Measurements from ENCODE around the gene SERP2. TPM values are rescaled to one million over a fixed set of nuclear protein-coding genes. Genes with fewer than 3 reads are reported as not detected.

The SERP2 gene
- total RNA-seq, 4 donors from 2014 or later = 3.6 to 5.7 (median 4.7) TPM; not detected in 1

- no peaks in the 10 kb centered on the region for H3K27me3 ChIP-seq
- 80 to 85% methylated on average over 3 of the region's 3 CpGs for WGBS, 2 donors
- TF ChIP-seq, protein P1, sequence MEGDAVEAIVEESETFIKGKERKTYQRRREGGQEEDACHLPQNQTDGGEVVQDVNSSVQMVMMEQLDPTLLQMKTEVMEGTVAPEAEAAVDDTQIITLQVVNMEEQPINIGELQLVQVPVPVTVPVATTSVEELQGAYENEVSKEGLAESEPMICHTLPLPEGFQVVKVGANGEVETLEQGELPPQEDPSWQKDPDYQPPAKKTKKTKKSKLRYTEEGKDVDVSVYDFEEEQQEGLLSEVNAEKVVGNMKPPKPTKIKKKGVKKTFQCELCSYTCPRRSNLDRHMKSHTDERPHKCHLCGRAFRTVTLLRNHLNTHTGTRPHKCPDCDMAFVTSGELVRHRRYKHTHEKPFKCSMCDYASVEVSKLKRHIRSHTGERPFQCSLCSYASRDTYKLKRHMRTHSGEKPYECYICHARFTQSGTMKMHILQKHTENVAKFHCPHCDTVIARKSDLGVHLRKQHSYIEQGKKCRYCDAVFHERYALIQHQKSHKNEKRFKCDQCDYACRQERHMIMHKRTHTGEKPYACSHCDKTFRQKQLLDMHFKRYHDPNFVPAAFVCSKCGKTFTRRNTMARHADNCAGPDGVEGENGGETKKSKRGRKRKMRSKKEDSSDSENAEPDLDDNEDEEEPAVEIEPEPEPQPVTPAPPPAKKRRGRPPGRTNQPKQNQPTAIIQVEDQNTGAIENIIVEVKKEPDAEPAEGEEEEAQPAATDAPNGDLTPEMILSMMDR (IDR thresholded peaks at IDR 0.05) = no peak
- no peak for TF ChIP-seq POLR2A (IDR thresholded peaks at IDR 0.05)
- DNase-seq = no peak
- no peaks in the 10 kb centered on the region for H3K9me3 ChIP-seq
- H3K4me1 ChIP-seq = peaks cover 5 to 14% of the 10 kb centered on the region in 2 donors
- intact Hi-C loops (cut with DNase I) = no loop called here
- no peak overlapping the region for H3K27ac ChIP-seq
- H3K36me3 ChIP-seq = no peaks in the 10 kb centered on the region
- H3K4me3 ChIP-seq (replicated peaks in 1 of 3) = no peak overlapping the region
Measured at GRCh38 chr13:44354884-44355283, 18.7 kb upstream of the SERP2 start.

- Histone ChIP-seq H3K4me1 (peaks cover 1 to 11% of the 10 kb centered on the region in 2 donors), H3K36me3 (no peaks in the 10 kb centered on the region), H3K27ac (no peak overlapping the region), H3K4me3 (replicated peaks in 1 of 3) (no peak overlapping the region), H3K27me3 (no peaks in the 10 kb centered on the region), H3K9me3 (no peaks in the 10 kb centered on the region)
- WGBS, 2 donors = 77 to 82% methylated on average over 3 of the region's 3 CpGs
- intact Hi-C loops (cut with DNase I) = no loop called here
- no peak for TF ChIP-seq POLR2A (IDR thresholded peaks at IDR 0.05)
- TF ChIP-seq, protein P1 (IDR thresholded peaks at IDR 0.05) = no peak
- no peak for DNase-seq
Measured at GRCh38 chr13:44355621-44356020, 18.0 kb upstream of the SERP2 start.

- DNase-seq = no peak
- TF ChIP-seq POLR2A (IDR thresholded peaks at IDR 0.05) = no peak
- TF ChIP-seq, protein P1 (IDR thresholded peaks at IDR 0.05) = no peak
- Histone ChIP-seq H3K4me1 (no peaks in the 10 kb centered on the region), H3K27me3 (no peaks in the 10 kb centered on the region), H3K27ac (no peak overlapping the region), H3K4me3 (replicated peaks in 1 of 3) (no peak overlapping the region), H3K36me3 (no peaks in the 10 kb centered on the region), H3K9me3 (no peaks in the 10 kb centered on the region)
- 89 to 93% methylated on average over 1 of the region's 1 CpG for WGBS, 2 donors
- intact Hi-C loops (cut with DNase I) = no loop called here
Measured at GRCh38 chr13:44359983-44360375, 13.6 kb upstream of the SERP2 start.

DNA sequence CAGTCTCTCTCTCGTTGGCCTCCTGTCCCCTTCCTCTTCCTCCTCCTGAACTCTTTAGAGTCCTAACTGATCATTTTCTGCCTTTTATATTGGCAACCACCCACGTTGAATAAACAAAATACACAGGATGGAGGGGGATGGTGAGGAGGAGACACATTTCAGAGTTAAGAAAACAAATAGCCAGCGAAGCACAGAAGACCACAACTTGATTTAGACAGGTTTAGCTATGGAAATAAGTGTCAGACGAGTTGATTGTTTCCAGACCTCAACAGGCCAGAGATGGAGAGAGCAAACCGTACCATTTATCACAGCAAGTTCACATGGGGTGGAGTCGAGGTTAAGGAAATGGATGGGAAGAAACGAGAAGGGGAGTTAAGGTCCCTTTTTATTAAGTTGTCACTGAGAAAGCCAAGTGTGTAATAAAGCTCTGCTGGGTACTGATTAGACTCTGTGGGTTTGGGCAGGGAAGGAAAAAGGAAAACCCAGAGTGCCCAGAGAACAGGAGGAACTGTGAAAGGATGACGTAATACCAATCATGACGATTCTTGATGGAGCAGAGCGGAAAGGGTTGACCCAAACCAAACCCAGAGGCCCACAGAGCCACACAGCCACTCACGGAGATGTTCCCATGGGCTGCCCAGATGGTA is 11.1 kb upstream of the SERP2 start:
- DNase-seq = no peak
- H3K4me1 ChIP-seq = no peaks in the 10 kb centered on the region
- TF ChIP-seq, protein P1 (IDR thresholded peaks at IDR 0.05) = no peak
- TF ChIP-seq POLR2A (IDR thresholded peaks at IDR 0.05) = no peak
- WGBS, 2 donors = 73% methylated on average over 11 of the region's 11 CpGs
- no peaks in the 10 kb centered on the region for H3K27me3 ChIP-seq
- H3K27ac ChIP-seq = no peak overlapping the region
- intact Hi-C loops (cut with DNase I) = no loop called here
- H3K9me3 ChIP-seq = no peaks in the 10 kb centered on the region
- H3K36me3 ChIP-seq = no peaks in the 10 kb centered on the region
- no peak overlapping the region for H3K4me3 ChIP-seq (replicated peaks in 1 of 3)

DNA sequence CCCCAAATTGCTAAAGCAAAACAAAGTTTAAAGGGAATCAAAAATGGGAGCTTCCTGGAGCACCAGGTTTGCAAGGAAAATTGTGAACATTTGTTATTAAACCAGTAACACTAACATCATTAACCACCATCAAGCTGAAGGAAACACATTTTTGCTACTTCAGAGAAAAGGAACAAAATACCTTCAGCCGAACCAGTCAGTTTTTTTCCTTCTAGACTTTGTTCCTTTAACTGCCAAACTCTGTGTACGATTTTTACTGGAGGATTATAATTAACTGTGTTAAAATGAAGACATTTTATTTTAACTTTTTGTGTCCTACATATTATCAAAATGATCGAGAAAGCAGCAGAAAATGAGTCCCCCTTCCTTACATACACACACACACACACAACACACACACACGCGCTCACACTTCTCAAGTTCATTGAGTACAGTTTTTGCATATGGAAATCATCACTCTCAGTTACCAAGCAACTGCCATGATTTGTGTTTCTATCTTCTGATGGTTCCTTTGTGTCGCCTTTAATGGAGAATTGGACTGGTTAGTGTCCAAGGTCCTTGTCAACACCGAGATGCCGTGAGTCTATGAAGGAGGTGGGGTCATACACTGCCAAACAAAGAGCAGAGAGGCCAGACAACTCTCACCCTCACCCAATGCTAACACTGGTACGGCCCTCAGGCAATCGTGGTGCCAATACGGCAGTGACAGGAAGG is 9.8 kb upstream of the SERP2 start:
- H3K4me1 ChIP-seq = no peaks in the 10 kb centered on the region
- WGBS, 2 donors = 77 to 86% methylated on average over 11 of the region's 11 CpGs
- H3K27me3 ChIP-seq = no peaks in the 10 kb centered on the region
- H3K36me3 ChIP-seq = no peaks in the 10 kb centered on the region
- no peak overlapping the region for H3K4me3 ChIP-seq (replicated peaks in 1 of 3)
- intact Hi-C loops (cut with DNase I) = no loop called here
- DNase-seq = no peak
- TF ChIP-seq, protein P1 (IDR thresholded peaks at IDR 0.05) = no peak
- TF ChIP-seq POLR2A (IDR thresholded peaks at IDR 0.05) = no peak
- H3K9me3 ChIP-seq = no peaks in the 10 kb centered on the region
- H3K27ac ChIP-seq = no peak overlapping the region

Data from thyroid gland (tissue), 4 donors.